Measurements from ENCODE around the gene TTC6. TPM values are rescaled to one million over a fixed set of nuclear protein-coding genes. Genes with fewer than 3 reads are reported as not detected.

TTC6 gene
- total RNA-seq, 1 donor = not detected

DNA sequence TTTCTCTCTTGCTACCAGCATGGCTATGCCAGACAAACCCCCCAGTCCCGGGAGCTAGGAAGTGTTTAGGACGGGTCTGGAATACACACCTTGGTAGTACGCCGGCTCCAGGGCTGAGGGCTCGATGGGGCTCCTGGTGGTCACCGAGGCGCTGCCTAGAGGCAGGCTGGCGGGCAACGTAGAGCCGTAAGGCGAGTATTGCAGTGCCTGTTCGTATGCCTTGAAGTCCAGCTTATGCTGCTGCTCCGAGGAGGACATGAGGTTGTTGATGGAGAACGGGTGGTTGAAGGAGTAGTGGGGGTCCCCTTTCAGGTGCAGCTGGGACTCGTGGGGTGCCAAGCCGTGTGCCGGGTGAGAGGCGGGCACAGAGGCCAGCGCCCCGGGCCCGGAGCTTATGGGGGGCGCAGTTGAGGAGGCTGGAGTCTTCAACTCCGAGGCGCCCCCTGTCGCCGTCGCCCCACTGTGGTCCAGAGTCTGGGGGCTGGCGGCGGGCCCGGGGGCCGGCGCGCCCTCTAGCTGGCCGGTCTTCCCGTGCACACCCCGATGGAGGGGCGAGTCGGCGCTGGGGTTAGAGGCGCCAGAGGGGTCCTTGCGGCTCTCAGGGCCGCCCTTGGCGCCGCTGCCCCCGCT lies 4.0 kb upstream of the TTC6 start:
- peaks cover 90% of the 10 kb centered on the region for H3K27me3 ChIP-seq (ENCODE audit: insufficient read depth, low read length)
- H3K9me3 ChIP-seq (ENCODE audit: low read depth, low read length) = no peaks in the 10 kb centered on the region
- H3K4me3 ChIP-seq (ENCODE audit: low read length) = no peak overlapping the region
- H3K4me1 ChIP-seq (ENCODE audit: insufficient read depth, low read length) = peaks cover 9% of the 10 kb centered on the region

DNA sequence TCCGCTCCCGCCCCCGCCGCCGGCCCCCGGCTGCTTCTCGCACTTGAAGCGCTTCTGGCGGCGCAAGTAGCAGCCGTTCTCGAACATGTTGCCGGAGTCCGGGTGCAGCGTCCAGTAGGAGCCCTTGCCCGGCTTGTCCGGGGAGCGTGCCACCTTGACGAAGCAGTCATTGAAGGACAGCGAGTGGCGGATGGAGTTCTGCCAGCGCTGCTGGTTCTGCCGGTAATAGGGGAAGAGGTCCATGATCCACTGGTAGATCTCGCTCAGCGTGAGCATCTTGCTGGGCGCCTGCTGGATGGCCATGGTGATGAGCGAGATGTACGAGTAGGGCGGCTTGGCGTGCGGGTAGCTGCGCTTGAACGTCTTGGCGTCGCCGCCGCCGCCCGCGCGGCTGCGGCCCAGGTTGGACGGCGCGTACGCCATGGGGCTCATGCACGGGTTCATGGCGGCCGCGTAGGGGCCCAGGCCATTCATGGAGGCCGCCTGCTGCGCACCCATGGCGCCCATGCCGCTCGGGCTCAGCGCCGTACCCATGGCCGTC lies 3.4 kb upstream of the TTC6 start:
- Histone ChIP-seq H3K4me3 (ENCODE audit: low read length) (no peak overlapping the region), H3K9me3 (ENCODE audit: low read depth, low read length) (no peaks in the 10 kb centered on the region), H3K27me3 (ENCODE audit: insufficient read depth, low read length) (peaks cover 90% of the 10 kb centered on the region), H3K4me1 (ENCODE audit: insufficient read depth, low read length) (peaks cover 9% of the 10 kb centered on the region)

GRCh38 chr14:37592482-37593408 lies 2.7 kb upstream of the TTC6 start:
- H3K4me1 ChIP-seq (ENCODE audit: insufficient read depth, low read length) = peaks cover 9% of the 10 kb centered on the region
- H3K9me3 ChIP-seq (ENCODE audit: low read depth, low read length) = no peaks in the 10 kb centered on the region
- no peak overlapping the region for H3K4me3 ChIP-seq (ENCODE audit: low read length)
- H3K27me3 ChIP-seq (ENCODE audit: insufficient read depth, low read length) = peaks cover 90% of the 10 kb centered on the region

GRCh38 chr14:37593511-37594237 lies 1.8 kb upstream of the TTC6 start:
- Histone ChIP-seq H3K4me1 (ENCODE audit: insufficient read depth, low read length) (peaks cover 9% of the 10 kb centered on the region), H3K27me3 (ENCODE audit: insufficient read depth, low read length) (peaks cover 91% of the 10 kb centered on the region), H3K9me3 (ENCODE audit: low read depth, low read length) (no peaks in the 10 kb centered on the region), H3K4me3 (ENCODE audit: low read length) (no peak overlapping the region)

- no peak overlapping the region for H3K4me3 ChIP-seq (ENCODE audit: low read length)
- peaks cover 91% of the 10 kb centered on the region for H3K27me3 ChIP-seq (ENCODE audit: insufficient read depth, low read length)
- H3K4me1 ChIP-seq (ENCODE audit: insufficient read depth, low read length) = peaks cover 9% of the 10 kb centered on the region
- H3K9me3 ChIP-seq (ENCODE audit: low read depth, low read length) = no peaks in the 10 kb centered on the region
These were observed 1.0 kb upstream of the TTC6 start for GRCh38 chr14:37594238-37594970.

DNA sequence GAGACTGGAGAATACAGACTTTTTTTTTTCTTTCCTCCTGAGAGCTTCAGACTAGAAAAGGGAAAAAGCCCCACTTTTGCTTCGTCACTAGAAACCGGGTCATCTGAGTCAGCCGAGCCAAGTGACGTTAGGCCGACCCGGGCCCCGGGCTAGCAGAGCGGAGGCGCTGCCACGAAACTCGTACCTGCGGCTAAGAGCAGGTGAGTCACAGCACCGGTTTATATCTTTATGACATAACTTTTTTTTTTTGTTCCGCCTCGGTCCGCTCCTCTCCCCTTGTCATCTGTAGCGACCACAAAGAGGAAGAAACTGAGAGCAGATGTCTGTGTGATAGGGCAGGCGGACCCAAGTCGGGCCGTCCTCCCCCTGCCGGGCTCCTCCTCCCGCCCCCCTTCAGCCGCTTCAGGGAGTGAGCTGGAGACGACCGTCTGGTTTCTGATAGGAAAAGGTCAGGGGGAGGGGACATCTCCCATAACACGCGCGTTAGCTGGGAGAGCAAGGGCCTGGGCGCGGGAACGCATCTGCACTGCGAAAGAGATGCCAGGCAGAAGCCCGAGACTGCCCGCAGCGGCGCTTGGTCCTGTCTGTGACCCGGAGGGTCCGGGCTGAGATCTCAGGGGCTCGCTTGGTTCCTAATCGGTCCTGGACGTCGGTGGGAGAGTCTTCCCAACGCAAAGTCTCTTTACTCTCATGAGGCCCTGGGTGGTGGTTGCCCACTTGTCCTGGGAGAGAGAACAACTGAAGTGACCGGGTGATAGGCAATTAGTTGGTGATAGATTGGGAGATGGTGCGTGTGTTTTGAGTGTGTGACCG lies 586 bp downstream of the TTC6 start:
- H3K27me3 ChIP-seq (ENCODE audit: insufficient read depth, low read length) = peaks cover 92% of the 10 kb centered on the region
- no peaks in the 10 kb centered on the region for H3K9me3 ChIP-seq (ENCODE audit: low read depth, low read length)
- H3K4me3 ChIP-seq (ENCODE audit: low read length) = no peak overlapping the region
- H3K4me1 ChIP-seq (ENCODE audit: insufficient read depth, low read length) = peaks cover 9% of the 10 kb centered on the region

DNA sequence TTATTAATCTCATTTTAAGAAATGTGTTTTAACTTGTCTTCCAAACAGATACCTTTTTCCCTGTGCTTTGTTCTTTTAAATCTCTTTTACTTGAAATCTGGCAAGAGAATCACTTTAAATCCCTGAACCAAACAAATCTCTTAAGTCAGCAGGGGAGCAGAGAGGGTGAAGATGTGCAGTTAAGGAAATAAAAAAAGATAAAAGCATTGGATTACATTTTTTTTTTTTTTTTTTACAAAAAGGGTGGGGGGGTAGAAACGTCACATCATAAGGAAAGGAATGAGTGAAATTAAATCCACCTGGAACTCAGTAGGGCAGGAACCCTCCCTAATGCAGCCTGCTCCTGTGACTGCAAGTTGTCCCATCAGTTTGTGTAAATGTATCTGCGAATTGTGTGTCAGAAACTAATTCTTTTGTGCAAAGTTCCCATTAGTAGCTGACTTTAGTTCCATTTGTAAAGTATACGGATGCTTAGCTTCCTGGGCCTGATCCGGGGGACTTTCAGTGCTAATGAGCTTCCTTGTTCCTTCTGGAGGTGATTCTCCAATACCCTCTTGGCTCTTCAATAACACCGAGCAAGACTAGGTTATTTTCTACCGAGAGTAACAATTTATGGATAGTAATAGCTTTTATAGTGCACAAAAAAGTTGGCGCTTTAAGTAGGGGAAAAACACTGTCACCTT lies 1.5 kb downstream of the TTC6 start:
- H3K4me3 ChIP-seq (ENCODE audit: low read length) = no peak overlapping the region
- peaks cover 92% of the 10 kb centered on the region for H3K27me3 ChIP-seq (ENCODE audit: insufficient read depth, low read length)
- no peaks in the 10 kb centered on the region for H3K9me3 ChIP-seq (ENCODE audit: low read depth, low read length)
- H3K4me1 ChIP-seq (ENCODE audit: insufficient read depth, low read length) = peaks cover 9% of the 10 kb centered on the region

DNA sequence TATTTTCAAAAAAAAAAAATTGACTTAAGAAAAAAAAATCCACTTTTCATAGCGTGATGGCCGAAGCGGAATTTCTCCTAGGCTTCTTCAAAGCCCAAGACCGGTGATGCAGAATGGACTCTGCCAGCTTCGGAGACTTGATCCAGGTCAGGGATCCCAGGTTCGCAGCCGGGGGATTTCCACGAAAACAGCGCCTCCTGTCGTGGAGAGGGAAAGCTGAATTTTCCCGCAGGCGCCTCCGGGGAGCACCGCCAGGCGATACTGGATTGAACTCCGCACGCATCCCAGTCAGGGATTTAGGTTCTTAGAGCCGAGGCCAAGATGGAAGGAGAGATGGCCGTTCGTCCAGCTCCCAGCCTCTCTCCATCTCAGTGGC lies 2.1 kb downstream of the TTC6 start:
- peaks cover 92% of the 10 kb centered on the region for H3K27me3 ChIP-seq (ENCODE audit: insufficient read depth, low read length)
- H3K4me1 ChIP-seq (ENCODE audit: insufficient read depth, low read length) = peaks cover 9% of the 10 kb centered on the region
- no peaks in the 10 kb centered on the region for H3K9me3 ChIP-seq (ENCODE audit: low read depth, low read length)
- no peak overlapping the region for H3K4me3 ChIP-seq (ENCODE audit: low read length)

- H3K4me1 ChIP-seq (ENCODE audit: insufficient read depth, low read length) = peaks cover 9% of the 10 kb centered on the region
- no peaks in the 10 kb centered on the region for H3K9me3 ChIP-seq (ENCODE audit: low read depth, low read length)
- H3K27me3 ChIP-seq (ENCODE audit: insufficient read depth, low read length) = peaks cover 92% of the 10 kb centered on the region
- no peak overlapping the region for H3K4me3 ChIP-seq (ENCODE audit: low read length)
These were observed 2.7 kb downstream of the TTC6 start for GRCh38 chr14:37597914-37598746.

- H3K9me3 ChIP-seq (ENCODE audit: low read depth, low read length) = no peaks in the 10 kb centered on the region
- H3K4me3 ChIP-seq (ENCODE audit: low read length) = no peak overlapping the region
- H3K4me1 ChIP-seq (ENCODE audit: insufficient read depth, low read length) = peaks cover 9% of the 10 kb centered on the region
- peaks cover 91% of the 10 kb centered on the region for H3K27me3 ChIP-seq (ENCODE audit: insufficient read depth, low read length)
These were observed 3.5 kb downstream of the TTC6 start for GRCh38 chr14:37598747-37599506.

GRCh38 chr14:37599507-37600368 lies 4.3 kb downstream of the TTC6 start:
- Histone ChIP-seq H3K4me3 (ENCODE audit: low read length) (no peak overlapping the region), H3K4me1 (ENCODE audit: insufficient read depth, low read length) (peaks cover 9% of the 10 kb centered on the region), H3K9me3 (ENCODE audit: low read depth, low read length) (no peaks in the 10 kb centered on the region), H3K27me3 (ENCODE audit: insufficient read depth, low read length) (peaks cover 84% of the 10 kb centered on the region)
